Measurements from ENCODE around the gene RELT. TPM values are rescaled to one million over a fixed set of nuclear protein-coding genes. Genes with fewer than 3 reads are reported as not detected.

RELT gene
- total and polyA plus RNA-seq, 2 of the 13 experiments (the other 11 are each of a cell fraction or from before 2014, with no cell fraction given), result 2.5 to 4.7 TPM

- no peak for TF ChIP-seq ARNT (IDR thresholded peaks at IDR 0.05)
- no peak for TF ChIP-seq SNRNP70 (IDR thresholded peaks at IDR 0.05; ENCODE audit: low read depth, low read length)
- TF ChIP-seq HMG20A (CRISPR knock-in tag; IDR thresholded peaks at IDR 0.05; ENCODE audit: borderline replicate concordance), result no peak
- no peak for TF ChIP-seq ZFP37 (CRISPR knock-in tag; IDR thresholded peaks at IDR 0.05; ENCODE audit: borderline replicate concordance)
- no peak for TF ChIP-seq SNAPC4 (CRISPR knock-in tag; IDR thresholded peaks at IDR 0.05)
- TF ChIP-seq ZNF234 (CRISPR knock-in tag; conservative IDR thresholded peaks at IDR 0.05), result no peak
- no peak for TF ChIP-seq BCL3 (CRISPR knock-in tag; IDR thresholded peaks at IDR 0.05)
- no peak for TF ChIP-seq ZNF547 (CRISPR knock-in tag; IDR thresholded peaks at IDR 0.05)
These were observed 38.9 kb downstream of the RELT start (continued) for GRCh38 chr11:73414977-73415651.
